HL-60 (cell line): Measurements from ENCODE around the gene TPD52L1.

Experiments used
- GABPA ChIP-seq: IDR thresholded peaks from 2 replicates; pipeline ENCODE4 v1.6.1; 2012; ENCODE audit warnings: low read depth
- POLR2AphosphoS5 ChIP-seq: IDR thresholded peaks from 2 replicates; pipeline ENCODE4 v1.6.1; 2012; ENCODE audit warnings: low read depth
- TF ChIP-seq, protein P1 (sequence below): IDR thresholded peaks from one replicate; pipeline ENCODE4 v1.5.1; 2011; ENCODE audit warnings: low read length, control low read depth, inconsistent platforms; ENCODE audit not compliant: insufficient read depth
- TF ChIP-seq, protein P2 (sequence below): IDR thresholded peaks from 2 replicates; pipeline ENCODE4 v1.6.1; 2012; ENCODE audit warnings: low read depth; ENCODE audit not compliant: insufficient replicate concordance

DNA sequence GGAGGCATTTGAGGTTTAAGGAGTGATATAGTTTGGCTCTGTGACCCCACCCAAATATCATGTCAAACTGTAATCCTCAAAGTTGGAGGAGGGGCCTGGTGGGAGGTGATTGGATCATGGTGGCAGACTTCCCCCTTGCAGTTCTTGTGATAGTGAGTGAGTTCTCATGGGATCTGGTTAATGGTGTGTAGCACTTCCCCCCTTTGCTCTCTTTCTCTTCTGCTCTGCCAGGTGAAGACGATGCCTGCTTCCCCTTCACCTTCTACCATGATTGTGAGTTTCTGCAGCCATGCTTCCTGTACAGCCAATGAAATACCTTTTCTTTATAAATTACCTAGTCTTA lies 149.9 kb downstream of the TPD52L1 start:
- TF ChIP-seq, protein P1, sequence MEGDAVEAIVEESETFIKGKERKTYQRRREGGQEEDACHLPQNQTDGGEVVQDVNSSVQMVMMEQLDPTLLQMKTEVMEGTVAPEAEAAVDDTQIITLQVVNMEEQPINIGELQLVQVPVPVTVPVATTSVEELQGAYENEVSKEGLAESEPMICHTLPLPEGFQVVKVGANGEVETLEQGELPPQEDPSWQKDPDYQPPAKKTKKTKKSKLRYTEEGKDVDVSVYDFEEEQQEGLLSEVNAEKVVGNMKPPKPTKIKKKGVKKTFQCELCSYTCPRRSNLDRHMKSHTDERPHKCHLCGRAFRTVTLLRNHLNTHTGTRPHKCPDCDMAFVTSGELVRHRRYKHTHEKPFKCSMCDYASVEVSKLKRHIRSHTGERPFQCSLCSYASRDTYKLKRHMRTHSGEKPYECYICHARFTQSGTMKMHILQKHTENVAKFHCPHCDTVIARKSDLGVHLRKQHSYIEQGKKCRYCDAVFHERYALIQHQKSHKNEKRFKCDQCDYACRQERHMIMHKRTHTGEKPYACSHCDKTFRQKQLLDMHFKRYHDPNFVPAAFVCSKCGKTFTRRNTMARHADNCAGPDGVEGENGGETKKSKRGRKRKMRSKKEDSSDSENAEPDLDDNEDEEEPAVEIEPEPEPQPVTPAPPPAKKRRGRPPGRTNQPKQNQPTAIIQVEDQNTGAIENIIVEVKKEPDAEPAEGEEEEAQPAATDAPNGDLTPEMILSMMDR: no peak
- TF ChIP-seq, protein P2, sequence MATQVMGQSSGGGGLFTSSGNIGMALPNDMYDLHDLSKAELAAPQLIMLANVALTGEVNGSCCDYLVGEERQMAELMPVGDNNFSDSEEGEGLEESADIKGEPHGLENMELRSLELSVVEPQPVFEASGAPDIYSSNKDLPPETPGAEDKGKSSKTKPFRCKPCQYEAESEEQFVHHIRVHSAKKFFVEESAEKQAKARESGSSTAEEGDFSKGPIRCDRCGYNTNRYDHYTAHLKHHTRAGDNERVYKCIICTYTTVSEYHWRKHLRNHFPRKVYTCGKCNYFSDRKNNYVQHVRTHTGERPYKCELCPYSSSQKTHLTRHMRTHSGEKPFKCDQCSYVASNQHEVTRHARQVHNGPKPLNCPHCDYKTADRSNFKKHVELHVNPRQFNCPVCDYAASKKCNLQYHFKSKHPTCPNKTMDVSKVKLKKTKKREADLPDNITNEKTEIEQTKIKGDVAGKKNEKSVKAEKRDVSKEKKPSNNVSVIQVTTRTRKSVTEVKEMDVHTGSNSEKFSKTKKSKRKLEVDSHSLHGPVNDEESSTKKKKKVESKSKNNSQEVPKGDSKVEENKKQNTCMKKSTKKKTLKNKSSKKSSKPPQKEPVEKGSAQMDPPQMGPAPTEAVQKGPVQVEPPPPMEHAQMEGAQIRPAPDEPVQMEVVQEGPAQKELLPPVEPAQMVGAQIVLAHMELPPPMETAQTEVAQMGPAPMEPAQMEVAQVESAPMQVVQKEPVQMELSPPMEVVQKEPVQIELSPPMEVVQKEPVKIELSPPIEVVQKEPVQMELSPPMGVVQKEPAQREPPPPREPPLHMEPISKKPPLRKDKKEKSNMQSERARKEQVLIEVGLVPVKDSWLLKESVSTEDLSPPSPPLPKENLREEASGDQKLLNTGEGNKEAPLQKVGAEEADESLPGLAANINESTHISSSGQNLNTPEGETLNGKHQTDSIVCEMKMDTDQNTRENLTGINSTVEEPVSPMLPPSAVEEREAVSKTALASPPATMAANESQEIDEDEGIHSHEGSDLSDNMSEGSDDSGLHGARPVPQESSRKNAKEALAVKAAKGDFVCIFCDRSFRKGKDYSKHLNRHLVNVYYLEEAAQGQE: no peak
- TF ChIP-seq POLR2AphosphoS5 (no peak), GABPA (no peak)
